Thyroid gland (tissue), 4 donors: Measurements from ENCODE around the gene GRM1. TPM values are rescaled to one million over a fixed set of nuclear protein-coding genes. Genes with fewer than 3 reads are reported as not detected.

Experiments used
- DNase-seq, 2 donors: peaks; one replicate each; pipeline ENCODE4 v3.0.0-alpha.2; 2019
- H3K27ac ChIP-seq, 3 donors: fragments of 200-600 bp; sonication (generic); 1 replicate in 2 of 3; 2 replicates in 1 of 3; pipeline ENCODE4 v1.5.1; 2016 to 2019; ENCODE audit warnings: mild to moderate bottlenecking in 1 of 3, moderate library complexity in 1 of 3
- H3K27me3 ChIP-seq: fragments of 200-600 bp; sonication (generic); one replicate; pipeline ENCODE4 v1.5.1; 2019
- H3K36me3 ChIP-seq, 2 donors: fragments of 200-600 bp; sonication (generic); one replicate each; pipeline ENCODE4 v1.5.1; 2016 to 2019
- H3K4me1 ChIP-seq, 2 donors: fragments of 200-600 bp; sonication (generic); one replicate each; pipeline ENCODE4 v1.5.1; 2017 to 2019
- H3K4me3 ChIP-seq, 3 donors: fragments of 200-600 bp; sonication (generic); replicated peaks in 1 of 3; 1 replicate in 2 of 3; 2 replicates in 1 of 3; pipeline ENCODE4 v1.5.1; 2016; ENCODE audit warnings: mild to moderate bottlenecking in 1 of 3
- H3K9me3 ChIP-seq: fragments of 200-600 bp; sonication (generic); one replicate; pipeline ENCODE4 v1.5.1; 2017
- CTCF ChIP-seq, 6 experiments: fragments of 200-600 bp in 3 of 6; fragments of 450-650 bp in 3 of 6; sonication (generic) in 3 of 6; IDR thresholded peaks; one replicate each; pipeline ENCODE4 v1.5.1; 2016 to 2019; ENCODE audit warnings: antibody characterized with exemption in 6 of 6, mild to moderate bottlenecking in 2 of 6, inconsistent platforms in 1 of 6, moderate library complexity in 1 of 6
- POLR2A ChIP-seq, 2 donors: fragments of 450-650 bp; IDR thresholded peaks; one replicate each; pipeline ENCODE4 v1.6.1; 2017; ENCODE audit warnings: antibody characterized with exemption in 2 of 2, mild to moderate bottlenecking in 2 of 2, moderate library complexity in 1 of 2
- WGBS, 2 donors: methylation state at CpG; one replicate each; pipeline ENCODE4 v1.1.5; 2017; 5-methylcytosine and 5-hydroxymethylcytosine counted together
- intact Hi-C: fragments of 100-400 bp; cut with DNase I; formaldehyde crosslinking; loops from one replicate; pipeline ENCODE4 v1.15.1; 2023
- total RNA-seq, 4 donors: library from RNA; depleted of rRNA; stranded (reverse); fragments of >200 nt; gene quantifications; one replicate each; pipeline ENCODE4 v1.2.3, GENCODE V29; 2016

The GRM1 gene
- total RNA-seq, 4 donors from 2014 or later: 0.29 to 2.5 (median 0.48) TPM

DNA sequence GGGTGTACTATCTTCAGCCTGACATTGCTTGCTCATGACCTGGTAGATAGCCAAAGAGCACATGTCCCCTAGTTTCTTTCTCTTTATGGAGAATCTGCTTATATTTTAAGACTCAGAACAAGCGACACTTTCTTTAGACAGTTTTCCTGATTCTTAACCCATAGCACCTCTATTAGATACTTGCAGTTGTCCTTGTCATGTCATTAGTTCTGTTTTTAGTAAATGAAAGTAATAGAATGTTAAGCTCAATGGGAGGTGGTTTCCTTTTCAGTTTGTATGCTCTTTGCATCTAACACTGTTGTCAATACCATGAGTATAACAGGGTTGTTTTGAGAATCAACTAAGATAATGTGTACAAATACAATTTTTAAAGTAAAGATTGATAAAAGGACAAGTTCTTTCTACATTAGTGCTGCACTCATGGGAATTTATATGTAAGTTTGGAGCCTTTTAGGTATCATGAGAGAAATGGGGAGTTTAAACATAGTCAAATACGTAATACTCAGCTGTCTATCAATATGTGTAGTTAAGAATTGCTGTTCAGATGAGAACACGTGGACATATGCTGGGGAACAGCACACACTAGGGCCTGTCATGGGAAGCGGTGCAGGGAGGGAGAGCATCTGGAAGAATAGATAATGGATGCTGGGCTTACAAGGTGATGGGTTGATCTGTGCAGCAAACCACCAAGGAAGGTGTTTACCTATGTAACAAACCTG, 124.3 kb downstream of the GRM1 start:
- Histone ChIP-seq H3K4me1 (no peaks in the 10 kb centered on the region), H3K36me3 (no peaks in the 10 kb centered on the region), H3K4me3 (no peak overlapping the region), H3K27ac (no peak overlapping the region), H3K27me3 (no peaks in the 10 kb centered on the region), H3K9me3 (no peaks in the 10 kb centered on the region)
- TF ChIP-seq POLR2A (IDR thresholded peaks at IDR 0.05) (no peak), CTCF (IDR thresholded peaks at IDR 0.05) (no peak)
- intact Hi-C loops: no loop called here
- no peak for DNase-seq
- WGBS, 2 donors: 83 to 84% methylated on average over 4 of the region's 4 CpGs

- TF ChIP-seq CTCF (IDR thresholded peaks at IDR 0.05) (no peak), POLR2A (IDR thresholded peaks at IDR 0.05) (no peak)
- Histone ChIP-seq H3K36me3 (no peaks in the 10 kb centered on the region), H3K9me3 (no peaks in the 10 kb centered on the region), H3K4me3 (no peak overlapping the region), H3K4me1 (no peaks in the 10 kb centered on the region), H3K27ac (no peak overlapping the region), H3K27me3 (no peaks in the 10 kb centered on the region)
- WGBS, 2 donors: 7 to 12% methylated on average over 6 of the region's 6 CpGs
- no peak for DNase-seq
- intact Hi-C loops: no loop called here
Observed at GRCh38 chr6:146154197-146154596, 125.3 kb downstream of the GRM1 start.

DNA sequence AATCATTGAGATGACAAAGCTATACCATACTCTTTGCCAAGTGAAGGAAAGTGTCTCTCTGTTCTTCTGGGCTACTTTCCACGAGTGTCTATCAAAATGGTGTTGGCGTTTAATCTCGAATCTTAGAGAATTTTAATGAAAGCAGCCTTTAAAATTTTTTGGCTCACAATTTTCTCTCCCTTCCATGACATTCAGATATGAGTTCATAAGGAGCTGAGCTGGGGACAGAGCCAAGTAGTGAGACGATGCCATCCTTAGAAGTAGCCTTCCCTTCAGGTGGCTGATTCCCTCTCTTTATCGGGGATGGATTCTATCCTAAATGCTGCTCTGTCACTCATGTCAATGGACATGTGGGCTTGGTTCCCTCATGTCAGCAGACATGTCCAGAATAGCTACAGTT, 132.8 kb downstream of the GRM1 start:
- Histone ChIP-seq H3K36me3 (no peaks in the 10 kb centered on the region), H3K9me3 (no peaks in the 10 kb centered on the region), H3K4me1 (no peaks in the 10 kb centered on the region), H3K27ac (no peak overlapping the region), H3K27me3 (no peaks in the 10 kb centered on the region), H3K4me3 (no peak overlapping the region)
- intact Hi-C loops: no loop called here
- TF ChIP-seq POLR2A (IDR thresholded peaks at IDR 0.05) (no peak), CTCF (IDR thresholded peaks at IDR 0.05) (no peak)
- 65 to 70% methylated on average over 5 of the region's 5 CpGs for WGBS, 2 donors
- DNase-seq: no peak

DNA sequence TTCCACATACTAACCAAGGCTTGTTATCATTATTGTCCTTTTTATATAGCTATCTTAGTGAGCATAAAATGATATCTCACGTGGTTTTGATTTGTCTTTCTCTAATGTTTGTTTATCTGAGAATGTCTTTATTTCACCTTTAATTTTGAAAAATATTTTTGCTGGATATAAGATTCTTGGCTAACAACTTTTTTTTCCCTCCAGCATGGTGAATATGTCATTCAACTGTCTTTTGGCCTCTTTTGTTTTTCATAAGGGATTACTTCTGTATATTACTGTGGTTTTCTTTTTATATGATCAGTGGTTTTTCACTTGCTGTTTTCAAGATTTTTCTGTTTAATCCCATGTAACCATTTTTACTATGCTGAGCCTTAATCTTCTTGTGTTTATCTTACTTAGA, 141.0 kb downstream of the GRM1 start:
- H3K9me3 ChIP-seq: no peaks in the 10 kb centered on the region
- no peak for DNase-seq
- no peaks in the 10 kb centered on the region for H3K27me3 ChIP-seq
- H3K36me3 ChIP-seq: no peaks in the 10 kb centered on the region
- WGBS, 2 donors: 85 to 89% methylated on average over 1 of the region's 1 CpG
- no peaks in the 10 kb centered on the region for H3K4me1 ChIP-seq
- H3K4me3 ChIP-seq: no peak overlapping the region
- no peak overlapping the region for H3K27ac ChIP-seq
- no peak for TF ChIP-seq POLR2A (IDR thresholded peaks at IDR 0.05)
- no peak for TF ChIP-seq CTCF (IDR thresholded peaks at IDR 0.05)
- intact Hi-C loops: no loop called here

DNA sequence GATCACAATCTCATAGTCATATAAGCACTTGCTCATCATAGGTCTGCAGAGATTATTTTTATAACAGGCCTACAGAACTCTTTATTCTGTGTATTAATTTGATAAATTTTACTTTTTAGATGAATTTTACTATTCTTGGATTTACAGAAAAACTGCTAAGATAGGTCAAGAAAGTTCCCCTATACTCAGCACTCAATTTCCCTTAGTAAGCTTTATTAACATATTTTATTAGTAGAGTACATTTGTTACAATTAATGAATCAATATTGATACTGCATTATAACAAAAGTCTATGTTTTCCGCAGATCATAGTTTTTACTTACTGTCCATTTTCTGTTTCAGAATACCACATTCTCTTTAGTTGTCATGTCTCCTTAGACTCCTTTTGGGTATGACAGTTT, 148.9 kb downstream of the GRM1 start:
- Histone ChIP-seq H3K4me3 (no peak overlapping the region), H3K4me1 (no peaks in the 10 kb centered on the region), H3K36me3 (no peaks in the 10 kb centered on the region), H3K9me3 (no peaks in the 10 kb centered on the region), H3K27me3 (no peaks in the 10 kb centered on the region), H3K27ac (no peak overlapping the region)
- TF ChIP-seq POLR2A (IDR thresholded peaks at IDR 0.05) (no peak), CTCF (IDR thresholded peaks at IDR 0.05) (no peak)
- DNase-seq: no peak
- intact Hi-C loops: no loop called here
- WGBS, 2 donors: 93 to 97% methylated on average over 1 of the region's 1 CpG
